IMR-90 (cell line): ENCODE results near the gene UPK3A. TPM values are rescaled to one million over a fixed set of nuclear protein-coding genes. Genes with fewer than 3 reads are reported as not detected.

Experiments
- ATAC-seq: fragments of 200-7000 bp; cut with Tn5 transposase; 2 replicates; pipeline ENCODE4 v1.9.1; 2020; ENCODE audit warnings: low read depth, mild to moderate bottlenecking, moderate library complexity
- BruUV-seq: library from RNA; stranded (reverse); fragments of 400-500 nt; replicated peaks from 2 replicates; lab custom pipeline; 2021; lab: Mats Ljungman, UMichigan
- CTCF ChIA-PET: fragments of 300-600 bp; formaldehyde crosslinking; extraction: SDS; loops from one replicate; lab custom pipeline; 2021; ENCODE audit warnings: antibody characterized with exemption; lab: Yijun Ruan, JAX
- POLR2A ChIA-PET: fragments of 300-600 bp; sonication (Branson Sonifier 250); formaldehyde crosslinking; loops from one replicate; lab custom pipeline; 2022; ENCODE audit warnings: antibody characterized with exemption; ENCODE audit not compliant: unreplicated experiment; lab: Charles Lee
- DNase-seq: peaks from one replicate; pipeline ENCODE4 v3.0.0; 2013
- H2AFZ ChIP-seq: replicated peaks from 2 replicates; pipeline ENCODE3; 2013; ENCODE audit warnings: low read length, mild to moderate bottlenecking; ENCODE audit not compliant: poor library complexity
- H2AK5ac ChIP-seq: 2 replicates; pipeline ENCODE4 v1.6.1; 2013; ENCODE audit warnings: low read depth, low read length, inconsistent platforms
- H2AK9ac ChIP-seq: replicated peaks from 2 replicates; pipeline ENCODE3; 2013; ENCODE audit warnings: mild to moderate bottlenecking, low read depth, low read length, moderate library complexity; ENCODE audit not compliant: poor library complexity
- H2BK120ac ChIP-seq: 2 replicates; pipeline ENCODE4 v1.6.1; 2013; ENCODE audit warnings: low read depth, low read length, inconsistent platforms
- H2BK15ac ChIP-seq: 3 replicates; pipeline ENCODE4 v1.6.1; 2013; ENCODE audit warnings: low read depth, low read length, inconsistent platforms
- H2BK20ac ChIP-seq: 2 replicates; pipeline ENCODE4 v1.6.1; 2013; ENCODE audit warnings: low read depth, mild to moderate bottlenecking, inconsistent platforms, low read length, moderate library complexity
- H2BK5ac ChIP-seq: 2 replicates; pipeline ENCODE4 v1.6.1; 2013; ENCODE audit warnings: mild to moderate bottlenecking, low read depth, low read length, inconsistent platforms; ENCODE audit not compliant: poor library complexity, severe bottlenecking
- H3K14ac ChIP-seq: replicated peaks from 2 replicates; pipeline ENCODE4 v1.6.1; 2013; ENCODE audit warnings: low read depth, low read length, inconsistent platforms
- H3K18ac ChIP-seq: 2 replicates; pipeline ENCODE4 v1.6.1; 2013; ENCODE audit warnings: low read depth, low read length, control low read depth
- H3K23ac ChIP-seq: 2 replicates; pipeline ENCODE4 v1.6.1; 2013; ENCODE audit warnings: low read depth, low read length, inconsistent platforms
- H3K27ac ChIP-seq: 2 replicates; pipeline ENCODE4 v1.5.1; 2013; ENCODE audit warnings: mild to moderate bottlenecking, control low read depth, low read length; ENCODE audit not compliant: insufficient read depth
- H3K27me3 ChIP-seq: 2 replicates; pipeline ENCODE4 v1.6.1; 2013; ENCODE audit warnings: low read length; ENCODE audit not compliant: control insufficient read depth, insufficient read depth
- H3K36me3 ChIP-seq: 2 replicates; pipeline ENCODE4 v1.6.1; 2013; ENCODE audit warnings: low read length, mixed read lengths; ENCODE audit not compliant: control insufficient read depth, insufficient read depth
- H3K4ac ChIP-seq: 2 replicates; pipeline ENCODE4 v1.6.1; 2013; ENCODE audit warnings: low read depth, low read length, inconsistent platforms
- H3K4me1 ChIP-seq: 2 replicates; pipeline ENCODE4 v1.6.1; 2013; ENCODE audit warnings: low read length, mixed read lengths; ENCODE audit not compliant: control insufficient read depth, insufficient read depth
- H3K4me2 ChIP-seq: 2 replicates; pipeline ENCODE4 v1.6.1; 2013; ENCODE audit warnings: low read depth, mild to moderate bottlenecking, control low read depth, low read length, moderate library complexity
- H3K4me3 ChIP-seq: 2 replicates; pipeline ENCODE4 v1.5.1; 2013; ENCODE audit warnings: low read depth, mild to moderate bottlenecking, control low read depth, low read length, moderate library complexity; ENCODE audit not compliant: insufficient read depth
- H3K56ac ChIP-seq: 2 replicates; pipeline ENCODE4 v1.6.1; 2013; ENCODE audit warnings: low read length, inconsistent platforms; ENCODE audit not compliant: insufficient read depth; ENCODE audit errors: extremely low read depth
- H3K79me1 ChIP-seq, 2 experiments: 2 replicates each; pipeline ENCODE4 v1.6.1; 2013; ENCODE audit warnings: low read length in 2 of 2, inconsistent platforms in 1 of 2, low read depth in 1 of 2
- H3K9ac ChIP-seq: 2 replicates; pipeline ENCODE4 v1.6.1; 2013; ENCODE audit warnings: low read depth, low read length, control low read depth
- H3K9me1 ChIP-seq: 2 replicates; pipeline ENCODE4 v1.6.1; 2013; ENCODE audit warnings: low read length, inconsistent platforms; ENCODE audit not compliant: insufficient read depth
- H3K9me3 ChIP-seq: 2 replicates; pipeline ENCODE4 v1.6.1; 2013; ENCODE audit warnings: low read length; ENCODE audit not compliant: control insufficient read depth, insufficient read depth
- H4K20me1 ChIP-seq: 2 replicates; pipeline ENCODE4 v1.6.1; 2013; ENCODE audit warnings: low read length, inconsistent platforms; ENCODE audit not compliant: insufficient read depth
- H4K5ac ChIP-seq: 2 replicates; pipeline ENCODE4 v1.6.1; 2013; ENCODE audit warnings: mild to moderate bottlenecking, low read depth, low read length, control low read depth
- H4K8ac ChIP-seq, 2 experiments: 2 replicates each; pipeline ENCODE4 v1.6.1; 2013; ENCODE audit warnings: low read depth in 2 of 2, low read length in 2 of 2, control low read depth in 1 of 2, inconsistent platforms in 1 of 2
- H4K91ac ChIP-seq: 2 replicates; pipeline ENCODE4 v1.6.1; 2013; ENCODE audit warnings: low read depth, low read length, inconsistent platforms; ENCODE audit not compliant: insufficient read depth
- BHLHE40 ChIP-seq: fragments of 150-350 bp; IDR thresholded peaks from 2 replicates; pipeline ENCODE4 v1.6.1; 2016; ENCODE audit warnings: mild to moderate bottlenecking, low read depth, low read length
- CEBPB ChIP-seq: IDR thresholded peaks from 2 replicates; pipeline ENCODE4 v1.6.1; 2012; ENCODE audit warnings: low read depth, low read length, improper control_type of control experiment
- CHD1 ChIP-seq: IDR thresholded peaks from 2 replicates; pipeline ENCODE4 v1.6.1; 2012; ENCODE audit warnings: low read depth, low read length, improper control_type of control experiment
- CTCF ChIP-seq: conservative IDR thresholded peaks from 2 replicates; pipeline ENCODE4 v1.5.1; 2012; ENCODE audit warnings: mild to moderate bottlenecking, low read depth, low read length, improper control_type of control experiment
- ELK1 ChIP-seq: fragments of 150-350 bp; IDR thresholded peaks from 2 replicates; pipeline ENCODE4 v1.6.1; 2016; ENCODE audit warnings: low read depth, mild to moderate bottlenecking, low read length, moderate library complexity, borderline replicate concordance
- FOS ChIP-seq: fragments of 150-350 bp; IDR thresholded peaks from 2 replicates; pipeline ENCODE4 v1.6.1; 2016; ENCODE audit warnings: low read depth, low read length
- MAFK ChIP-seq: IDR thresholded peaks from 2 replicates; pipeline ENCODE4 v1.6.1; 2012; ENCODE audit warnings: low read depth, low read length, improper control_type of control experiment
- MAZ ChIP-seq: IDR thresholded peaks from 2 replicates; pipeline ENCODE4 v1.6.1; 2012; ENCODE audit warnings: low read depth, mild to moderate bottlenecking, low read length, improper control_type of control experiment, moderate library complexity, borderline replicate concordance
- MXI1 ChIP-seq: IDR thresholded peaks from 2 replicates; pipeline ENCODE4 v1.6.1; 2012; ENCODE audit warnings: low read depth, mild to moderate bottlenecking, low read length, moderate library complexity, borderline replicate concordance
- NFE2L2 ChIP-seq: fragments of 150-350 bp; IDR thresholded peaks from 2 replicates; pipeline ENCODE4 v1.6.1; 2016; ENCODE audit warnings: low read depth, mild to moderate bottlenecking, low read length
- POLR2A ChIP-seq: IDR thresholded peaks from 2 replicates; pipeline ENCODE4 v1.6.1; 2012; ENCODE audit warnings: mild to moderate bottlenecking, low read depth, low read length
- RAD21 ChIP-seq: IDR thresholded peaks from 2 replicates; pipeline ENCODE4 v1.6.1; 2012; ENCODE audit warnings: low read length, improper control_type of control experiment
- RCOR1 ChIP-seq: IDR thresholded peaks from 2 replicates; pipeline ENCODE4 v1.6.1; 2012; ENCODE audit warnings: mild to moderate bottlenecking, low read length, improper control_type of control experiment; ENCODE audit not compliant: insufficient replicate concordance
- RFX5 ChIP-seq: IDR thresholded peaks from 2 replicates; pipeline ENCODE4 v1.8.0; 2012; ENCODE audit warnings: low read depth, mild to moderate bottlenecking, low read length, moderate library complexity
- SMC3 ChIP-seq: fragments of 150-350 bp; IDR thresholded peaks from 2 replicates; pipeline ENCODE4 v1.6.1; 2016; ENCODE audit warnings: low read depth, mild to moderate bottlenecking, antibody characterized with exemption, low read length, moderate library complexity
- USF2 ChIP-seq: fragments of 150-350 bp; IDR thresholded peaks from 2 replicates; pipeline ENCODE4 v1.6.1; 2017; ENCODE audit warnings: mild to moderate bottlenecking, antibody characterized with exemption, low read length, low read depth
- WGBS, 2 experiments: methylation state at CpG; one replicate each; pipeline versions ENCODE4 v1.1.5 to v1.1.7; 2013; ENCODE audit warnings: missing lambda C conversion rate in 2 of 2; ENCODE audit not compliant: insufficient read length in 1 of 2; ENCODE audit errors: extremely low coverage in 2 of 2; 5-methylcytosine and 5-hydroxymethylcytosine counted together
- dilution Hi-C: fragments of 300-500 bp; cut with HindIII; formaldehyde crosslinking; loops from one replicate; pipeline ENCODE4 v1.14.3; 2018; ENCODE audit warnings: low sequenced_read_pairs; ENCODE audit not compliant: unreplicated experiment
- in situ Hi-C: fragments of 300-500 bp; cut with MboI; formaldehyde crosslinking; loops from 3 replicates; pipeline ENCODE4 v1.14.3; 2019; ENCODE audit warnings: low sequenced_read_pairs, inconsistent platforms, mixed read lengths
- intact Hi-C: fragments of 100-400 bp; cut with micrococcal nuclease; formaldehyde crosslinking; loops from 2 replicates; pipeline ENCODE4 v1.10.0; 2022
- polyA plus RNA-seq, 3 experiments: library from polyadenylated mRNA; depleted of rRNA; stranded (reverse); fragments of >200 nt; gene quantifications; 2 replicates each; pipeline ENCODE4 v1.2.3, GENCODE V29; 2012; ENCODE audit warnings: low replicate concordance in 1 of 3
- total RNA-seq: library from RNA; depleted of rRNA; stranded (reverse); fragments of >200 nt; gene quantifications from 2 replicates; pipeline ENCODE4 v1.2.3, GENCODE V29; 2012

The UPK3A gene
- total and polyA plus RNA-seq, 2 of the 4 experiments (the other 2 are of a cell fraction), result not detected

- Histone ChIP-seq H4K20me1 (no peaks in the 10 kb centered on the region), H2AFZ (no peak overlapping the region), H3K9me3 (no peaks in the 10 kb centered on the region), H3K9ac (no peak overlapping the region), H2AK9ac (peak overlapping the region; percentile 42), H2BK120ac (peak overlapping the region; percentile 45; the same call in 1 of the 2 replicates), H3K14ac (no peak overlapping the region), H2BK15ac (peak overlapping the region; percentile 67; the same call in 1 of the 3 replicates), H4K91ac (no peak overlapping the region), H3K27me3 (no peaks in the 10 kb centered on the region), H3K79me1 (no peaks in the 10 kb centered on the region), H3K4me2 (no peak overlapping the region), H2BK20ac (no peak overlapping the region), H4K8ac (no peak overlapping the region; a peak in 1 of 4 replicates), H3K56ac (no peak overlapping the region), H3K9me1 (no peaks in the 10 kb centered on the region), H3K4ac (no peak overlapping the region; the same call in 1 of the 2 replicates), H3K36me3 (no peaks in the 10 kb centered on the region), H2AK5ac (peak overlapping the region; percentile 54; the same call in 1 of the 2 replicates), H3K27ac (no peak overlapping the region), H4K5ac (no peak overlapping the region), H3K23ac (no peak overlapping the region), H3K4me1 (0 out of 2 replicates have a peak, but pooled peaks cover 2% of the 10 kb centered on the region), H2BK5ac (no peak overlapping the region), H3K18ac (no peak overlapping the region), H3K4me3 (no peak overlapping the region)
- no CpG with 5 or more reads among the region's 8 CpGs for WGBS, 2 experiments
- dilution Hi-C loops, result no loop called here
- TF ChIP-seq MAZ, result no peak
- TF ChIP-seq RFX5, result no peak
- no peak for TF ChIP-seq BHLHE40
- no peak for TF ChIP-seq USF2
- TF ChIP-seq NFE2L2, result no peak
- TF ChIP-seq MAFK, result no peak
- no peak for TF ChIP-seq CEBPB
- no peak for TF ChIP-seq FOS
- TF ChIP-seq RCOR1, result no peak
- TF ChIP-seq POLR2A, result no peak
- TF ChIP-seq CTCF, result no peak
- TF ChIP-seq RAD21, result no peak
- no peak for TF ChIP-seq CHD1
- no peak for TF ChIP-seq ELK1
- no peak for TF ChIP-seq SMC3
- TF ChIP-seq MXI1, result no peak
- intact Hi-C loops, result no loop called here
- no TSS peak for BruUV-seq
- ATAC-seq (no peak), DNase-seq (no peak)
- POLR2A ChIA-PET, result no interaction called here
- in situ Hi-C loops, result no loop called here
- CTCF ChIA-PET, result no interaction called here
Observed at GRCh38 chr22:45302751-45303150, 18.0 kb downstream of the UPK3A start.
